H9 (cell line): ENCODE data around the gene LSP1. TPM values are rescaled to one million over a fixed set of nuclear protein-coding genes. Genes with fewer than 3 reads are reported as not detected.

Experiments used
- DNase-seq: peaks from one replicate; pipeline ENCODE4 v3.0.0-alpha.2; 2017
- H2AFZ ChIP-seq: one replicate; pipeline ENCODE4 v1.6.1; 2013; ENCODE audit warnings: mild to moderate bottlenecking, low read length, control low read depth, moderate library complexity
- H2AK5ac ChIP-seq: 2 replicates; pipeline ENCODE4 v1.6.1; 2013; ENCODE audit warnings: low read length, control low read depth, mixed read lengths; ENCODE audit not compliant: insufficient read length
- H2BK120ac ChIP-seq: one replicate; pipeline ENCODE4 v1.6.1; 2013; ENCODE audit warnings: low read depth, mild to moderate bottlenecking, low read length, control low read depth, inconsistent platforms; ENCODE audit not compliant: poor library complexity, severe bottlenecking
- H2BK12ac ChIP-seq: 2 replicates; pipeline ENCODE4 v1.6.1; 2013; ENCODE audit warnings: low read length, control low read depth, mixed read lengths, low read depth; ENCODE audit not compliant: insufficient read length
- H2BK15ac ChIP-seq: 2 replicates; pipeline ENCODE4 v1.6.1; 2013; ENCODE audit warnings: low read depth, low read length, control low read depth
- H2BK20ac ChIP-seq: one replicate; pipeline ENCODE4 v1.6.1; 2013; ENCODE audit warnings: low read depth, mild to moderate bottlenecking, low read length, control low read depth, inconsistent platforms; ENCODE audit not compliant: poor library complexity, severe bottlenecking
- H2BK5ac ChIP-seq: 2 replicates; pipeline ENCODE4 v1.6.1; 2013; ENCODE audit warnings: low read length, control low read depth, mixed read lengths; ENCODE audit not compliant: insufficient read length
- H3K14ac ChIP-seq: 2 replicates; pipeline ENCODE4 v1.6.1; 2013; ENCODE audit warnings: low read length, control low read depth; ENCODE audit not compliant: insufficient read depth
- H3K18ac ChIP-seq: 2 replicates; pipeline ENCODE4 v1.6.1; 2013; ENCODE audit warnings: low read depth, mild to moderate bottlenecking, mixed read lengths, low read length, control low read depth; ENCODE audit not compliant: insufficient read length
- H3K23ac ChIP-seq: 2 replicates; pipeline ENCODE4 v1.6.1; 2013; ENCODE audit warnings: low read length, control low read depth, mixed read lengths, low read depth; ENCODE audit not compliant: insufficient read length
- H3K23me2 ChIP-seq: 2 replicates; pipeline ENCODE4 v1.6.1; 2013; ENCODE audit warnings: low read depth, mild to moderate bottlenecking, mixed read lengths, low read length, control low read depth; ENCODE audit not compliant: insufficient read length, poor library complexity, severe bottlenecking
- H3K27ac ChIP-seq: 2 replicates; pipeline ENCODE4 v1.5.1; 2013; ENCODE audit warnings: low read length, control low read depth, mixed read lengths, low read depth; ENCODE audit not compliant: insufficient read length
- H3K27me3 ChIP-seq: 2 replicates; pipeline ENCODE4 v1.6.1; 2013; ENCODE audit warnings: low read length, control low read depth, inconsistent platforms; ENCODE audit not compliant: insufficient read depth
- H3K4ac ChIP-seq: 2 replicates; pipeline ENCODE4 v1.6.1; 2013; ENCODE audit warnings: low read depth, mild to moderate bottlenecking, control low read depth, inconsistent platforms, low read length, moderate library complexity
- H3K4me1 ChIP-seq: 2 replicates; pipeline ENCODE4 v1.6.1; 2013; ENCODE audit warnings: low read length, control low read depth, inconsistent platforms; ENCODE audit not compliant: insufficient read depth
- H3K4me2 ChIP-seq: 2 replicates; pipeline ENCODE4 v1.6.1; 2013; ENCODE audit warnings: low read length, control low read depth, mixed read lengths; ENCODE audit not compliant: insufficient read length, insufficient read depth
- H3K56ac ChIP-seq: 2 replicates; pipeline ENCODE4 v1.6.1; 2013; ENCODE audit warnings: low read depth, mild to moderate bottlenecking, mixed read lengths, low read length, control low read depth; ENCODE audit not compliant: insufficient read length
- H3K79me1 ChIP-seq: 2 replicates; pipeline ENCODE4 v1.6.1; 2013; ENCODE audit warnings: low read depth, mild to moderate bottlenecking, moderate library complexity, low read length, control low read depth, inconsistent platforms; ENCODE audit not compliant: insufficient read depth, poor library complexity, severe bottlenecking
- H3K79me2 ChIP-seq: 2 replicates; pipeline ENCODE4 v1.6.1; 2013; ENCODE audit warnings: low read length, control low read depth, inconsistent platforms; ENCODE audit not compliant: insufficient read depth
- H3K9ac ChIP-seq: 2 replicates; pipeline ENCODE4 v1.6.1; 2013; ENCODE audit warnings: low read length, control low read depth, mixed read lengths; ENCODE audit not compliant: insufficient read length; ENCODE audit errors: extremely low read depth
- H3K9me3 ChIP-seq: one replicate; pipeline ENCODE4 v1.6.1; 2013; ENCODE audit warnings: low read depth, low read length, inconsistent platforms; ENCODE audit not compliant: control insufficient read depth
- H3T11ph ChIP-seq: one replicate; pipeline ENCODE4 v1.6.1; 2013; ENCODE audit warnings: mild to moderate bottlenecking, low read length, control low read depth, inconsistent platforms
- H4K20me1 ChIP-seq: one replicate; pipeline ENCODE4 v1.6.1; 2013; ENCODE audit not compliant: control insufficient read depth, insufficient read length, insufficient read depth
- H4K5ac ChIP-seq: 2 replicates; pipeline ENCODE4 v1.6.1; 2013; ENCODE audit warnings: low read depth, mild to moderate bottlenecking, mixed read lengths, low read length, control low read depth; ENCODE audit not compliant: insufficient read length
- H4K8ac ChIP-seq: replicated peaks from 2 replicates; pipeline ENCODE4 v1.6.1; 2013; ENCODE audit warnings: low read length, control low read depth, mixed read lengths, low read depth; ENCODE audit not compliant: insufficient read length
- H4K91ac ChIP-seq: 2 replicates; pipeline ENCODE4 v1.6.1; 2013; ENCODE audit warnings: low read depth, mild to moderate bottlenecking, moderate library complexity, mixed read lengths, low read length, control low read depth; ENCODE audit not compliant: insufficient read length
- H3K27ac Mint-ChIP-seq, 3 experiments: 2 replicates in 2 of 3; 3 replicates in 1 of 3; pipeline ENCODE4 v1.8.0; 2020 to 2021; ENCODE audit warnings: mixed read lengths in 3 of 3, mild to moderate bottlenecking in 1 of 3, moderate library complexity in 1 of 3
- H3K27me3 Mint-ChIP-seq: 2 replicates; pipeline ENCODE4 v1.8.0; 2021; ENCODE audit warnings: low read depth, mild to moderate bottlenecking, moderate library complexity, mixed read lengths
- H3K36me3 Mint-ChIP-seq, 3 experiments: 2 replicates in 2 of 3; 3 replicates in 1 of 3; pipeline ENCODE4 v1.8.0; 2020 to 2021; ENCODE audit warnings: low read depth in 3 of 3, mixed read lengths in 3 of 3; ENCODE audit not compliant: insufficient read depth in 1 of 3
- H3K4me1 Mint-ChIP-seq, 2 experiments: 2 replicates each; pipeline ENCODE4 v1.8.0; 2020; ENCODE audit warnings: mixed read lengths in 2 of 2
- H3K4me3 Mint-ChIP-seq, 2 experiments: 2 replicates in 1 of 2; 3 replicates in 1 of 2; pipeline ENCODE4 v1.8.0; 2020 to 2021; ENCODE audit warnings: mild to moderate bottlenecking in 2 of 2, mixed read lengths in 2 of 2, moderate library complexity in 1 of 2
- H3K9me3 Mint-ChIP-seq, 2 experiments: 2 replicates in 1 of 2; 3 replicates in 1 of 2; pipeline ENCODE4 v1.8.0; 2020; ENCODE audit warnings: mild to moderate bottlenecking in 2 of 2, mixed read lengths in 2 of 2, moderate library complexity in 1 of 2
- WGBS: extraction: QIAGEN DNeasy Blood & Tissue Kit; methylation state at CpG from one replicate; pipeline ENCODE4 v1.1.7; 2013; ENCODE audit warnings: missing lambda C conversion rate, low lambda C conversion rate, mixed read lengths; ENCODE audit not compliant: insufficient read length; ENCODE audit errors: extremely low coverage; 5-methylcytosine and 5-hydroxymethylcytosine counted together
- total RNA-seq: library from RNA; stranded (reverse); gene quantifications from 2 replicates; pipeline ENCODE4 v1.2.1, GENCODE V29; 2021
- TF ChIP-seq, protein P1 (sequence below): fragments of 200-600 bp; sonication (generic); conservative IDR thresholded peaks from 3 replicates; pipeline ENCODE4 v1.8.0; 2021; ENCODE audit warnings: antibody characterized with exemption, mild to moderate bottlenecking

The LSP1 gene
- total RNA-seq, 1 experiment from 2014 or later: not detected

DNA sequence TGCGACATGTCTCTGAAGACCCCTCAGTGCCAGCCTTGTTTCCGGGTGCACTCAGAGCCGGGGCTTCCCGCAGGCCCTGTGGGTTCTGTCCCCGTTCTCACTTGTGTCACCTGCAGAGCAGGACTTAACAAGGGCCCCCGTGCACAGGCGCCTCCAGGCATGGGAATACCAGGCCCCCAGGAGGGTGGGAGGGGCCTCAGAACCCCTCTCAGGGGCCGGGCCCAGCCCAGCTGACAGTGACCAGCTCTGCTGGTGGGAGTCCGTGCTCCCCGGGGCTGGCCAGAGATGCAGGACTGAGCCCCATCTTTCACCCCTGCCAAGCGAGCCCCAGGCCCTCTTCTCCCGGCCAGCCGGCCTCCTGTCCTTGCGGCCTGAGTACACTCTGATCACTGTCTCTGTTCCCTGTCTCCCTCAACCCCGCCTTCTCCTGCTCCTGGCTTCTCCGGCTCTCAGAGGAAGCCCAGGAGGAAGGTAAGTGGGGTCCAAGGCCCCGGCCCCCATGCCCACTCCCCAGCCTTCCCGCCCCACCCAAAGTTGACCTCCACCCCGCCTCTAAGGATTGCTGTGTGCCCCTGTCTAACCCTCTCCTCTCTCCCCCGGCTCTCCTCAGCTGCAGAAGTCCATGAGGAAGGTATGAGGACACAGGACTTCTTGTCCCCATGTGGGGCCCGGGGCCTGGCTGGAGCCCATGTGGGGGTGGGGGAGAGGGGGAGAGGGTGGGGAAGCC is 71.9 kb downstream of the LSP1 start:
- Histone ChIP-seq H4K91ac (no peak overlapping the region), H4K5ac (no peak overlapping the region), H3K23me2 (peaks cover 3% of the 10 kb centered on the region), H3K18ac (no peak overlapping the region), H3K4me2 (no peak overlapping the region), H3K79me1 (no peaks in the 10 kb centered on the region), H3K23ac (no peak overlapping the region), H3T11ph (no peak overlapping the region), H3K4me1 (no peaks in the 10 kb centered on the region), H4K20me1 (no peaks in the 10 kb centered on the region), H3K4ac (no peak overlapping the region), H2BK20ac (no peak overlapping the region), H2AFZ (no peak overlapping the region), H3K9me3 (no peaks in the 10 kb centered on the region), H3K27me3 (no peaks in the 10 kb centered on the region), H2BK120ac (no peak overlapping the region), H2BK15ac (no peak overlapping the region), H4K8ac (no peak overlapping the region), H3K9ac (no peak overlapping the region), H2BK12ac (no peak overlapping the region), H2AK5ac (no peak overlapping the region), H3K79me2 (no peaks in the 10 kb centered on the region), H3K56ac (no peak overlapping the region), H3K27ac (no peak overlapping the region), H2BK5ac (no peak overlapping the region), H3K14ac (no peak overlapping the region)
- Mint-ChIP-seq H3K36me3 (no peaks in the 10 kb centered on the region), H3K27ac (no peak overlapping the region), H3K27me3 (peaks cover 16% of the 10 kb centered on the region), H3K4me3 (no peak overlapping the region), H3K4me1 (peaks cover 3 to 4% of the 10 kb centered on the region in 2 experiments; a peak in 3 of 4 replicates), H3K9me3 (no peaks in the 10 kb centered on the region; a peak in 1 of 5 replicates)
- no peak for DNase-seq
- TF ChIP-seq, protein P1, sequence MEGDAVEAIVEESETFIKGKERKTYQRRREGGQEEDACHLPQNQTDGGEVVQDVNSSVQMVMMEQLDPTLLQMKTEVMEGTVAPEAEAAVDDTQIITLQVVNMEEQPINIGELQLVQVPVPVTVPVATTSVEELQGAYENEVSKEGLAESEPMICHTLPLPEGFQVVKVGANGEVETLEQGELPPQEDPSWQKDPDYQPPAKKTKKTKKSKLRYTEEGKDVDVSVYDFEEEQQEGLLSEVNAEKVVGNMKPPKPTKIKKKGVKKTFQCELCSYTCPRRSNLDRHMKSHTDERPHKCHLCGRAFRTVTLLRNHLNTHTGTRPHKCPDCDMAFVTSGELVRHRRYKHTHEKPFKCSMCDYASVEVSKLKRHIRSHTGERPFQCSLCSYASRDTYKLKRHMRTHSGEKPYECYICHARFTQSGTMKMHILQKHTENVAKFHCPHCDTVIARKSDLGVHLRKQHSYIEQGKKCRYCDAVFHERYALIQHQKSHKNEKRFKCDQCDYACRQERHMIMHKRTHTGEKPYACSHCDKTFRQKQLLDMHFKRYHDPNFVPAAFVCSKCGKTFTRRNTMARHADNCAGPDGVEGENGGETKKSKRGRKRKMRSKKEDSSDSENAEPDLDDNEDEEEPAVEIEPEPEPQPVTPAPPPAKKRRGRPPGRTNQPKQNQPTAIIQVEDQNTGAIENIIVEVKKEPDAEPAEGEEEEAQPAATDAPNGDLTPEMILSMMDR: no peak
- no CpG with 5 or more reads among the region's 21 CpGs for WGBS
